SU-DHL-6 (cell line): Measurements from ENCODE around the gene CUTA.

ENCODE experiments used
- H2AFZ ChIP-seq: fragments of 200-600 bp; sonication (generic); 2 replicates; pipeline ENCODE4 v1.6.1; 2014; ENCODE audit warnings: low read depth, mild to moderate bottlenecking, moderate library complexity, mixed read lengths, antibody characterized with exemption, low read length; ENCODE audit not compliant: severe bottlenecking
- H3F3A ChIP-seq: fragments of 200-600 bp; shearing (Covaris generic); 2 replicates; pipeline ENCODE4 v1.6.0; 2016; ENCODE audit warnings: antibody characterized with exemption, mild to moderate bottlenecking; ENCODE audit not compliant: insufficient read depth
- H3K27ac ChIP-seq: fragments of 200-600 bp; sonication (generic); 2 replicates; pipeline ENCODE4 v1.5.1; 2016; ENCODE audit warnings: low read depth, mild to moderate bottlenecking, low read length, moderate library complexity, mixed read lengths
- H3K27me3 ChIP-seq: fragments of 200-600 bp; sonication (generic), shearing (Covaris generic); 2 replicates; pipeline ENCODE4 v1.6.0; 2014; ENCODE audit warnings: mild to moderate bottlenecking, low read length
- H3K36me3 ChIP-seq: fragments of 200-600 bp; sonication (generic); 2 replicates; pipeline ENCODE4 v1.6.1; 2014; ENCODE audit warnings: mild to moderate bottlenecking, low read length, mixed read lengths
- H3K4me2 ChIP-seq: fragments of 300-600, 200-600 bp; shearing (Covaris generic), sonication (generic); 2 replicates; pipeline ENCODE4 v1.6.0; 2014; ENCODE audit warnings: low read length, low read depth, mild to moderate bottlenecking; ENCODE audit not compliant: poor library complexity, severe bottlenecking
- H3K4me3 ChIP-seq: fragments of 200-600 bp; sonication (generic); 2 replicates; pipeline ENCODE4 v1.5.1; 2014; ENCODE audit warnings: antibody characterized with exemption, low read length, mild to moderate bottlenecking, mixed read lengths; ENCODE audit not compliant: insufficient read depth, poor library complexity, severe bottlenecking
- H3K79me2 ChIP-seq: fragments of 200-600 bp; sonication (generic); 2 replicates; pipeline ENCODE4 v1.6.1; 2014; ENCODE audit warnings: mild to moderate bottlenecking, low read length, moderate library complexity; ENCODE audit not compliant: insufficient read depth
- H3K9ac ChIP-seq: fragments of 200-600 bp; sonication (generic); 2 replicates; pipeline ENCODE4 v1.7.0; 2014; ENCODE audit warnings: mild to moderate bottlenecking, low read length
- H3K9me2 ChIP-seq: fragments of 200-600 bp; sonication (generic); replicated peaks from 2 replicates; pipeline ENCODE4 v1.6.1; 2014; ENCODE audit warnings: low read length; ENCODE audit not compliant: insufficient read depth
- H3K9me3 ChIP-seq: fragments of 200-600 bp; sonication (generic); 2 replicates; pipeline ENCODE4 v1.6.1; 2014; ENCODE audit warnings: low read length, mixed read lengths; ENCODE audit not compliant: insufficient read depth
- H4K20me1 ChIP-seq: fragments of 200-600 bp; sonication (generic); 2 replicates; pipeline ENCODE4 v1.6.1; 2014; ENCODE audit warnings: low read depth, mild to moderate bottlenecking, antibody characterized with exemption, low read length, moderate library complexity, mixed read lengths
- EZH2phosphoT487 ChIP-seq: fragments of 200-600 bp; sonication (generic), shearing (Covaris generic); conservative IDR thresholded peaks from 2 replicates; pipeline ENCODE4 v1.6.1; 2018; ENCODE audit warnings: mild to moderate bottlenecking, antibody characterized with exemption, low read length, moderate library complexity, mixed read lengths
- TF ChIP-seq, protein P1 (sequence below): fragments of 200-600 bp; sonication (generic); IDR thresholded peaks from one replicate; pipeline ENCODE4 v1.5.1; 2017; ENCODE audit warnings: antibody characterized with exemption, mild to moderate bottlenecking, low read length, moderate library complexity; ENCODE audit not compliant: insufficient read depth, poor library complexity, severe bottlenecking

The CUTA gene

DNA sequence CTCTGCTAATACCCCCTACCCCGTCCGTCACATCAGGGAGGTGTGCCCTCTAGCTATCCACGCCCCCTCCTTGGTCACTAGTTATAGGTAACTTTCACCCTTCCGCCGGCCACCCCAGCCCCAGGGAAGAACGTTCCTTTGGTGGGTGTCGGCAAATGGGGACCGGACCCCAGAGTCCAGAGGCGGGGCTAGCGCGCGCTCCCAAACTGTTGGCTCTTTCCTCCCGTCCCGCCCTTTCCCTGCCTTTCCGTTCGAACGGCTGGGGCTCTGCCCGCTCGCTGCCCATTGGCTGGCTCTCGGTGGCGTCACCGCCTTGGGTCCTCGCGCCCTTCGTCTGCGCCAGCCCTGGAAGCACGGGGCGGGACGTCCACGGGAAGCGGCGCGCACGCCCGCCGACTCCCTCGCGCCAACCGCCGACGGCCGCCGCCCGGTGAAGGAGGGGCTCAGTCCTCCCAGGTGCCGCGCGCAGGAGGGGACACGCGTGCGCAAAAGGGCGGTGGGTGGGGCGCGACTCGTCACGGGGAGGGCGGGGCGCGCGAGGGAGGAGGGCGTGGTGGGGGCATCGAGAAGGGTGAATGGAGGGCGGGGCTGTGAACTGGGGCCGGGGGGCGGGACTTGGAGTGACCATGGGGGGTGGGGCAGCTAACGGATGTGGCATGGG is 7.7 kb downstream of the CUTA start:
- Histone ChIP-seq H3K27ac (peak overlapping the region; percentile 85), H3K79me2 (no peaks in the 10 kb centered on the region), H3K9me2 (no peaks in the 10 kb centered on the region), H3K36me3 (peaks cover 15% of the 10 kb centered on the region; the same call in 1 of the 2 replicates), H3K9ac (peak overlapping the region; percentile 79), H3F3A (peaks cover 68% of the 10 kb centered on the region), H3K9me3 (no peaks in the 10 kb centered on the region), H3K27me3 (no peaks in the 10 kb centered on the region), H2AFZ (peak overlapping the region; percentile 35), H3K4me3 (peak overlapping the region; percentile 72), H4K20me1 (no peaks in the 10 kb centered on the region), H3K4me2 (peak overlapping the region; percentile 90)
- TF ChIP-seq, protein P1, sequence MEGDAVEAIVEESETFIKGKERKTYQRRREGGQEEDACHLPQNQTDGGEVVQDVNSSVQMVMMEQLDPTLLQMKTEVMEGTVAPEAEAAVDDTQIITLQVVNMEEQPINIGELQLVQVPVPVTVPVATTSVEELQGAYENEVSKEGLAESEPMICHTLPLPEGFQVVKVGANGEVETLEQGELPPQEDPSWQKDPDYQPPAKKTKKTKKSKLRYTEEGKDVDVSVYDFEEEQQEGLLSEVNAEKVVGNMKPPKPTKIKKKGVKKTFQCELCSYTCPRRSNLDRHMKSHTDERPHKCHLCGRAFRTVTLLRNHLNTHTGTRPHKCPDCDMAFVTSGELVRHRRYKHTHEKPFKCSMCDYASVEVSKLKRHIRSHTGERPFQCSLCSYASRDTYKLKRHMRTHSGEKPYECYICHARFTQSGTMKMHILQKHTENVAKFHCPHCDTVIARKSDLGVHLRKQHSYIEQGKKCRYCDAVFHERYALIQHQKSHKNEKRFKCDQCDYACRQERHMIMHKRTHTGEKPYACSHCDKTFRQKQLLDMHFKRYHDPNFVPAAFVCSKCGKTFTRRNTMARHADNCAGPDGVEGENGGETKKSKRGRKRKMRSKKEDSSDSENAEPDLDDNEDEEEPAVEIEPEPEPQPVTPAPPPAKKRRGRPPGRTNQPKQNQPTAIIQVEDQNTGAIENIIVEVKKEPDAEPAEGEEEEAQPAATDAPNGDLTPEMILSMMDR = no peak
- TF ChIP-seq EZH2phosphoT487 = no peak

GRCh38 chr6:33407132-33407718 is 10.7 kb downstream of the CUTA start:
- H3K36me3 ChIP-seq = peaks cover 41% of the 10 kb centered on the region
- no peaks in the 10 kb centered on the region for H3K9me2 ChIP-seq
- H3K79me2 ChIP-seq = peaks cover under 1% of the 10 kb centered on the region; the same call in 1 of the 2 replicates
- H3K4me3 ChIP-seq = no peak overlapping the region
- H4K20me1 ChIP-seq = no peaks in the 10 kb centered on the region; the same call in 1 of the 2 replicates
- H3K27ac ChIP-seq = no peak overlapping the region
- H3K9me3 ChIP-seq = no peaks in the 10 kb centered on the region
- H2AFZ ChIP-seq = no peak overlapping the region
- H3F3A ChIP-seq = peaks cover 64% of the 10 kb centered on the region
- TF ChIP-seq EZH2phosphoT487 = no peak
- TF ChIP-seq, protein P1 = no peak
- H3K9ac ChIP-seq = no peak overlapping the region
- H3K4me2 ChIP-seq = no peak overlapping the region
- H3K27me3 ChIP-seq = no peaks in the 10 kb centered on the region

GRCh38 chr6:33406126-33406525 is 11.8 kb downstream of the CUTA start:
- peaks cover 10% of the 10 kb centered on the region; the same call in 1 of the 2 replicates for H3K79me2 ChIP-seq
- peaks cover 51% of the 10 kb centered on the region for H3K36me3 ChIP-seq

More at GRCh38 chr6:33406126-33406525, 11.8 kb downstream of the CUTA start:
- no peaks in the 10 kb centered on the region; the same call in 1 of the 2 replicates for H4K20me1 ChIP-seq
- no peak overlapping the region for H3K4me3 ChIP-seq
- no peak overlapping the region for H3K9ac ChIP-seq
- no peaks in the 10 kb centered on the region for H3K27me3 ChIP-seq
- TF ChIP-seq, protein P1 = no peak
- TF ChIP-seq EZH2phosphoT487 = no peak
- H3K4me2 ChIP-seq = no peak overlapping the region
- no peaks in the 10 kb centered on the region for H3K9me3 ChIP-seq
- no peak overlapping the region for H3K27ac ChIP-seq
- peaks cover 56% of the 10 kb centered on the region for H3F3A ChIP-seq
- no peaks in the 10 kb centered on the region for H3K9me2 ChIP-seq
- no peak overlapping the region for H2AFZ ChIP-seq
